KOPT-K1 (cell line): Measurements from ENCODE around the gene KDF1.
"Not testable (repeated sequence)": the region's sequence is repeated elsewhere in the genome, so short reads cannot be mapped to it uniquely, and the experiment has no call there.

Experiments used
- H3K27ac ChIP-seq: fragments of 200-600 bp; sonication (generic); 2 replicates; pipeline ENCODE4 v1.5.1; 2016; ENCODE audit warnings: antibody characterized with exemption, mild to moderate bottlenecking, low read depth, low read length; ENCODE audit not compliant: poor library complexity, severe bottlenecking
- H3K36me3 ChIP-seq: fragments of 200-600 bp; sonication (generic); 2 replicates; pipeline ENCODE4 v1.5.1; 2017; ENCODE audit warnings: antibody characterized with exemption, mild to moderate bottlenecking, low read length, moderate library complexity; ENCODE audit not compliant: insufficient read depth
- H3K9me3 ChIP-seq: fragments of 200-600 bp; sonication (generic); 2 replicates; pipeline ENCODE4 v1.5.1; 2017; ENCODE audit warnings: antibody characterized with exemption, low read length, mild to moderate bottlenecking; ENCODE audit not compliant: insufficient read depth, poor library complexity, severe bottlenecking

KDF1 gene

DNA sequence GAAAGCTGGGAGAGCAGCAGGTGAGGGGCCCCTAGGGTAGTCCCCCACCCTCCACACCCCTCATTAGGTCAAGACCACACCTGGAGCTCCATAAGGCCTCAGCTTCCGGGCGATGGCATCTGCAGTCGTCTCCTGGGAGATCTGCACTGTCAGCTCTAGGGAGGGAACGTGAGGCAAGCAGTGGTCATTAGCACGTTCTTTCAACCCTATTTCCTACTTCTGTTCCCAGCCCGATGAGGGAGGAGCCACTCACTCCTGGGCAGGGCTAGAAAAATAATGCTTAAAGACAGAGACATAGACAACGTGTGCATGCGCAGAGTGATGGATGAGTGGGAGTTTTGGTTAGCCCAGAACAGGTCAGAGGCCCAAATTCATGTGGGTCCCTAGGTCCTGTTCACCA, 9.7 kb downstream of the KDF1 start:
- Histone ChIP-seq H3K9me3 (no peaks in the 10 kb centered on the region), H3K27ac (no peak overlapping the region), H3K36me3 (peaks cover 23% of the 10 kb centered on the region)

DNA sequence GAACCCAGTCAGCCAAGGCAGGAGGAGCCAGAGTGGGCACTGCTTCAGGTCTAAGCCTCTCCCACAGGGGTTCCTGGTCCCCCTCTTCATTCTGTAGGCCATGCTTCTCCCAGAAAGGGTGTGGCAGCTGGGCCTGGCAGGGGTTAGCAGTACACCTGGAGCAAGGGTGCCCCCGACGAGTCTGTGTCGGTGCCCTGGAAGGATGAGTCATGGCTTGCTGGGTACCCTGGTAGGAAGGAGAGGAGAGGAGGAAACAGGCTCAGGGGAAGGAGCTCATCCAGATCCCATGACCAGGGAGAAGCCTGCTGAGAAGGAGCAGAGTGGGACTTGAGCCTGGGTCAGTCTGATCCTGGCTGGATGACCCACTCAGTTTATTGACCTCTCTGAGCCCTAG, 10.3 kb downstream of the KDF1 start:
- no peaks in the 10 kb centered on the region for H3K9me3 ChIP-seq
- no peak overlapping the region for H3K27ac ChIP-seq

DNA sequence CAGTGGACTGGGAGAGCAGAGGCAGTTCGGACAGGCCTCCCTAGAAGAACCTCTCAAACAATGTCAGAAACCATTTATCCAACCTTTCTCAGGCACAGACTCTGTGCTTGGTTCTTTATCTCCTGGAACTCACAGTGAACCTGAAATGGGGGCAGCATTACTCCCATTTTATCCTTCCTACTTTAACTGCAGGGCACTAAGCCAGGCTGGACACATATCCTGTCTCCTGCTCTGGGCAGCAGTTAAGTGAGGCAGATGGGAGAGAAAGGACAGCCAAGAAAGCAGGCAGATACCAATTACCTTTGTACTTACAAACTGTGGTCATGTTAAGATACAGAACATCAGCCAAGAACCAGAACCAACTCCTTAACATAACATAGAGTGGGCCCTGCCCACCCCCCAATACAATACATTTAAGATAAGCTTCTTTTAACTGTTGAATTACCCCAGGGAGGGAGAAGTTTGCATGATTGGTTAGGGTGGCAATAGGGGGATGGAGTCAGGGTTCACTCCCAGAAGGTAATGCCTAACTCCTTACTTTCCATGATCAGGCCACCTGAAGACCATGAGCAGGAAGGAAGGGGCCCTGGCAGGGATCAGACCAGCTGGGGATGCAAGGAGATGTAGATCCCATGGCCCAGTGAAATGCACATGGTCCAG, 10.9 kb downstream of the KDF1 start:
- peaks cover 35% of the 10 kb centered on the region for H3K36me3 ChIP-seq
- H3K27ac ChIP-seq: no peak overlapping the region
- H3K9me3 ChIP-seq: no peaks in the 10 kb centered on the region

More for the DNA sequence above, 10.3 kb downstream of the KDF1 start:
- peaks cover 29% of the 10 kb centered on the region for H3K36me3 ChIP-seq

DNA sequence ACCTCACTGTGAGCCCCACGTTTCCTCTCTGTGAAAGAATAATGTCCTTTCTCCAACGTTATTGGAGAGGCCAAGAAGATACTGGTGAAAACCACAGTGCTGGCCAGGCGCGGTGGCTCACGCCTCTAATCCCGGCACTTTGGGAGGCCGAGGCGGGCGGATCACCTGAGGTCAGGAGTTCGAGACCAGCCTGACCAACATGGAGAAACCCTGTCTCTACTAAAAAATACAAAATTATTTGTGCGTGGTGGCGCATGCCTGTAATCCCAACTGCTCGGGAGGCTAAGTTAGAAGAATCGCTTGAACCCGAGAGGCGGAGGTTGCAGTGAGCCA, 11.6 kb downstream of the KDF1 start:
- not testable (repeated sequence) for H3K9me3 ChIP-seq, H3K27ac ChIP-seq
- peaks cover 42% of the 10 kb centered on the region for H3K36me3 ChIP-seq

DNA sequence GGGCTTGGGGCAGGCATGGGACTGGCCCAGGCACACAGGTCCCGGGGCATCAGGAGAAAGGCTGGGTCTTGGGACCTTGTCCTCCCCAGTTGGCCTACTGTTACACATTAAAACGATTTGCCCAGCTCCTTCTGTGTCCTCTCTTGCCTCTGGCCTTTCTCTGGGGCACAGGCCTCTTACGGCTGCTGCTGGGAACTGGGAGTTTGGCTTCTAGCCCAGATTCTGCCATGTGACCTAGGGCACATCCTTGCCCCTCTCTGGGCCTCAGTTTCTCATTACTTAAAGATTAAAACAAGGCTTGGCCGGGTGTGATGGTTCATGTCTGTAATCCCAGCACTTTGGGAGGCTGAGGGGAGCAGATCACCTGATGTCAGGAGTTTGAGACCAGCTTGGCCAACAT, 14.0 kb downstream of the KDF1 start:
- Histone ChIP-seq H3K9me3 (no peaks in the 10 kb centered on the region), H3K36me3 (peaks cover 66% of the 10 kb centered on the region)

DNA sequence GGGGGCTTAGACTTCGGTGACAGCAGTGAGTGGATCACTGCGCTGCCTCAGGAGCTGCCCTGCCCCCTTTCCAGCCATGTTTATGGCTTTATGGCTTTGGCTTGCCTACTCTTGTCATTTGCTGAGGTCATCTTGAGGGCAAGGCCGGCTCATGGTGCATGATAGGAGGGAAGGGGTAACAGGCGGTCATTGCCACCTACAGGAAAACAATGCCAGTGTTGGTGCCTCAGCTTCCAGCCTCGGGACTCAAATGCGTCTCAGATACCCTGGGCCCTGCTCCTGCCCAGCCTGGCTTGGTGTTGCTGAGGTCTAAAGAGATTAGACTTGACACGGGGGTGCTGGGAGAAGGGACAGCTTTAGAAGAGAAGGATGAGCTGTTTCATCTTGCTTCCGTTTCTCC, 14.5 kb downstream of the KDF1 start:
- H3K27ac ChIP-seq: no peak overlapping the region
- H3K9me3 ChIP-seq: no peaks in the 10 kb centered on the region
- H3K36me3 ChIP-seq: peaks cover 69% of the 10 kb centered on the region

More for the DNA sequence above, 14.0 kb downstream of the KDF1 start:
- H3K27ac ChIP-seq: no peak overlapping the region

DNA sequence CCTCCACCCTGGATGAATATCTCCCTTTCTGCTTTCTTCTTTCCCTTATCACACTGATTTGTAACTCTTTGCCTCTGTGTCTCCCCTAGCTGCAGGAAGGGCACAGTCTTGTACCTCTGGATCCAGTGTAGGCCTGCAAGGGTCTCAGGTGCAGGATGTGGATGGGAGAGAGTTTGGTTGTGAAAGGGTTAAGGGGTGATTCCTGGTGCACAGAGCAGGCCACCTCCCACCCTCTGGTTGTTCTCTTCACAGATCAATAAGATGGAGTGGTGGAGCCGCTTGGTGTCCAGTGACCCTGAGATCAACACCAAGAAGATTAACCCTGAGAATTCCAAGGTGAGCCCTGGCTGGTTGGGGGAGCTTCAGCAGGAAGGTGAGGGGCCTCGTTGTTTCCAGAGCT, 15.1 kb downstream of the KDF1 start:
- no peak overlapping the region for H3K27ac ChIP-seq
- H3K9me3 ChIP-seq: no peaks in the 10 kb centered on the region
- peaks cover 75% of the 10 kb centered on the region for H3K36me3 ChIP-seq

DNA sequence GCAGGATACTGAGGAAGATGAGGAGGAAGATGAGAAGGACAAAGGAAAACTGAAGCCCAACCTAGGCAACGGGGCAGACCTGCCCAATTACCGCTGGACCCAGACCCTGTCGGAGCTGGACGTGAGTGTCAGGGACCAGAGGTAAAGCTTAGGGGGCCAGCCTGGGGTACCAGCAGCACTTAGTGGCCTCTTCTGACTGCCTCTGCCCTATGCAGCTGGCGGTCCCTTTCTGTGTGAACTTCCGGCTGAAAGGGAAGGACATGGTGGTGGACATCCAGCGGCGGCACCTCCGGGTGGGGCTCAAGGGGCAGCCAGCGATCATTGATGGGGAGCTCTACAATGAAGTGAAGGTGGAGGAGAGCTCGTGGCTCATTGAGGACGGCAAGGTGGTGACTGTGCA, 17.6 kb downstream of the KDF1 start:
- Histone ChIP-seq H3K27ac (no peak overlapping the region), H3K9me3 (no peaks in the 10 kb centered on the region), H3K36me3 (peaks cover 95% of the 10 kb centered on the region)

DNA sequence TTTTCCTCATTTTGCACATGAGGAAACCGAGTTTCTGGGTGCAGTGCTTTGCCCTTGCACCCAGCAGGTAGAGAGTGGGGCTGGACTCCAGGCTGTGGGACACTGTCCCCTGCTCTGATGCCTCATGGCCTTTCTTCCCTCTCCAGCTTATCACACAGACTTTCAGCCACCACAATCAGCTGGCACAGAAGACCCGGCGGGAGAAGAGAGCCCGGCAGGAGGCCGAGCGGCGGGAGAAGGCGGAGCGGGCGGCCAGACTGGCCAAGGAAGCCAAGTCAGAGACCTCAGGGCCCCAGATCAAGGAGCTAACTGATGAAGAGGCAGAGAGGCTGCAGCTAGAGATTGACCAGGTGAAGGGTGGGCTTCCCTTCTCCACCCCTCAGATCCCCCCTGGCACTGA, 19.0 kb downstream of the KDF1 start:
- Histone ChIP-seq H3K27ac (no peak overlapping the region), H3K36me3 (peaks cover 97% of the 10 kb centered on the region), H3K9me3 (no peaks in the 10 kb centered on the region)

DNA sequence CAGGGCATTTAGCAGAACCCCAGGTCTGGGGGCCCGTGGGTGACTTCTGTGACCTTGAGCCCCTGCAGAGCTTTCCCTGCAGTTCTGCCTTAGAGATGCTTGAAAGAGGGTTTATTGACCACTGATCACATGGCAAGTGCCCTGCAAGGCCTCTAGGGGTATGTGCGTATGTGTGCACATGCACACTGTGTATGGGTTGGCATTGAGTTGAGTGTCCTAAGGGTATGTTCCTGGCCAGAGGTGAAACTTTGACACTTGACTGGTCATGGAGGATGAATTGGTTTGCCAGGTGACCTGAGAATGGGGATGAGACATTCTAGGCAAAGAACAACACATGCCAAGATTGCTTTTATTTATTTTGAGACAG, 21.6 kb downstream of the KDF1 start:
- no peaks in the 10 kb centered on the region for H3K9me3 ChIP-seq
- no peak overlapping the region for H3K27ac ChIP-seq
- peaks cover 94% of the 10 kb centered on the region for H3K36me3 ChIP-seq

DNA sequence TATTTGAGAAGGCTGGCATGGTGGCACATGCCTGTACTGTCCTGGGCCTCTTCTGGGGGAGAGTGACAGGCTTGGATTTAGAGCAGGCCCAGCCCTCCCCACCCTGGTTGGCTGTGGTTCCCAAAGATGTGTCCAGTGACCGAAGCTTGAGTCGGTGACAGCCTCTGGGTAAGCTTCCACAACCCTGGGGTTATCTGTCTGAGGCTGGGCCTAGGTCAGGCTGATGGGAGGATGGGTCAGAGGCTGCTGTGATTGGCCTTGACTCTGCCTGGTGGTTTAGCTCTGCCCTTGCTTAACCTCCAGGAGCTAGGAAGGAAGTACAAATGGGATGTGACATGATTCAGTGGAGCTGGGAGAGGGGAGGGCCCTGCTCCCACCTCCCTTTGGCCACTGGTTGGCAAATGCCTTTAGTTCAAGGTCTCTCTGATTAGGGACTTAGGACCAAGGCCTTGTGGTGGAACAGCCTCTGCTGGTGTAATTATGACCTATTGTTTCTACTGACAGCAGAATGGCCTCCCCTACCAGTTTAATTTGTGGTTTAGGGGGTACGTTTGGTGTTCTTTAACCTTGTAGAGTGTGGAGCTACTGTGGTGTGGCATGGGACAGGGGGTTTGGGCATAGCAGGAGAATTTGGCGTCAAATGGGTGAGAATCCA, 22.1 kb downstream of the KDF1 start:
- Histone ChIP-seq H3K36me3 (peaks cover 94% of the 10 kb centered on the region), H3K9me3 (no peaks in the 10 kb centered on the region), H3K27ac (no peak overlapping the region)

DNA sequence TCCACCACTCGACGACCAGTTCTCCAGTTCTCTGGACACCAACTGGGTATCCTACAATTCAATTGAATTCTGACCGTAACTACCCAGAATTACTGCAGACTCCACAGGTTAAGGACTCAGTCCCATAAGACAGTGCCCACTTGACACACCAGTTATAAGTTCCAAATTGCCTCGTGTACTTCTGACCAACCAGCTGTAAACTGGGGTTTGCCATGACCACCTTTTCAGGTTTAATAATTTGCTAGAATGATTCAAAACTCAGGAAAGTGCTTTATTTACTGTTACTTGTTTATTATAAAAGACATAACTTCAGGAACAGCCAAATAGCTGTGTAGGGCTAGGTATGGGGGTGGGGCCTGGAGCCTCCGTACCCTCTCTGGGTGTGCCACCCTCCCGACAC, 23.4 kb downstream of the KDF1 start:
- Histone ChIP-seq H3K27ac (no peak overlapping the region), H3K36me3 (peaks cover 94% of the 10 kb centered on the region), H3K9me3 (no peaks in the 10 kb centered on the region)

DNA sequence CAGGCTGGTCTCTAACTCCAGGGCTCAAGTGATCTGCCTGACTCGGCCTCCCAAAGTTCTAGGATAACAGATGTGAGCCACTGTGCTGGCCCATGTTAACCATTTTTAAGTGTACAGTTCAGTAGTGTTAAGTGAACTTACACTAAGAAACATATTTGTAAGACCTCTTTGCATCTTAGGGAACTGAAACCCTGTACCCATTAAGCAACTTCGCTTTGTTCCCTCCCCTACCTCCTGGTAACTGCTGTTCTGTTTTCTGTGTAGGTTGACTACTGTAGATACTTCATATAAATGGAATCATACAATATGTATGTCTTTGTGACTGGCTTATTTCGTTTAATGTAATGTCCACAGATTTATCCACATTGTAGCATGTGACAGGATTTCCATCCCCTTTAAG, 27.7 kb downstream of the KDF1 start:
- Histone ChIP-seq H3K36me3 (peaks cover 90% of the 10 kb centered on the region), H3K27ac (no peak overlapping the region), H3K9me3 (no peaks in the 10 kb centered on the region)

DNA sequence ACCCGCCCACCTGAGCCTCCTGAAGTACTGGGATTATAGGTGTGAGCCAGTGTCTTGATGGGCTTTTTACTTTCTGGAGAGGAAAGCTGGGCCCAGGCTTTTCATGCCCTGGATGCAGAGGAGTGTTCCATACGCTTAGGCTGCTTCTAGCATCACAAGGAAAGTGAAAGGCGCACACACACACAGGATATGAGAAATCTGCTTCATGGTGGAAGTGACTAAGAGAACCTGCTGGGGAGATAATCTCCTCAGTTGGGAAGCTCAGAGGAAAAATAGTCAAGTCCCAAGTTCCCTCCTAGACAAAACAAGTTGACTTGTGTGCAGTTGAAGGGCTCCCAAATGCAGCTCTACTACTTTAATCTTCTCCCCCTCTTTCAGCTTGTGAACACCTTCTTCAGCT, 36.6 kb downstream of the KDF1 start:
- Histone ChIP-seq H3K27ac (no peak overlapping the region), H3K9me3 (no peaks in the 10 kb centered on the region), H3K36me3 (peaks cover 50% of the 10 kb centered on the region)

DNA sequence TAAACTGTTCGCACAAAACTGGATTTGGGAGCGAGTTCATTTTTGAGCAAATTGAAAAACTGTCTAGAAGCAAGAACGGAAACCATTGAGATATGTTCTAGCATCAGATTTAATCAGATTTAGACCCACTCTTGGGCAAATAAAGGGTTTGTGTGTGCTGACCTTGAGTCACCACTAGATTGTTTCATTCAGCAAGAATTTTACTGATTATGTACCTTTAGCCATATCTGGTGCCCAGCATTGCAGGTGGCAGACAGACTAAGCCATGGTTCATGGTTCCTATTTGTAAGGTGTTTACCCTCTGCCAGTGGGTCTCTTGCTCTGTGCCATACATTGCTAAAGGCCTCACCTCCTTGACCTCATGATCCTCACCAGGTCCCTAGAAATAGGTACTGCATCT, 37.4 kb downstream of the KDF1 start:
- Histone ChIP-seq H3K36me3 (peaks cover 42% of the 10 kb centered on the region), H3K9me3 (no peaks in the 10 kb centered on the region), H3K27ac (peak overlapping the region; percentile 82)

DNA sequence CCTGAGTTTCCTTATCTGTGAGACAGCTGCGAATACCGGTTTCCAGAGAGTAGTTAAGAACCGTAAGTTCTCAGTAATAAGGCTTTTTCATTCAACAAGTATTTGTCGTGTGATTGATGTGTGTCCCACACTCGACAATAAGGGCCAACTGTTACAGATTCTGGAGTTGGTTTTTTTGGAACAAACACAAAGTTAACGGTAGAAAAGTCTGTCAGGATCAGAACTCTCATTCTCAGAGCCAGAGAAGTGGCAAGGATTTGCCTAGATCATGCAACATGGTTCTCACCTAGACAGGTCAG, 37.9 kb downstream of the KDF1 start:
- H3K27ac ChIP-seq: peak overlapping the region; percentile 82
- no peaks in the 10 kb centered on the region for H3K9me3 ChIP-seq
- H3K36me3 ChIP-seq: peaks cover 37% of the 10 kb centered on the region
